ENCODE results near the gene MSANTD1.

MSANTD1 gene

DNA sequence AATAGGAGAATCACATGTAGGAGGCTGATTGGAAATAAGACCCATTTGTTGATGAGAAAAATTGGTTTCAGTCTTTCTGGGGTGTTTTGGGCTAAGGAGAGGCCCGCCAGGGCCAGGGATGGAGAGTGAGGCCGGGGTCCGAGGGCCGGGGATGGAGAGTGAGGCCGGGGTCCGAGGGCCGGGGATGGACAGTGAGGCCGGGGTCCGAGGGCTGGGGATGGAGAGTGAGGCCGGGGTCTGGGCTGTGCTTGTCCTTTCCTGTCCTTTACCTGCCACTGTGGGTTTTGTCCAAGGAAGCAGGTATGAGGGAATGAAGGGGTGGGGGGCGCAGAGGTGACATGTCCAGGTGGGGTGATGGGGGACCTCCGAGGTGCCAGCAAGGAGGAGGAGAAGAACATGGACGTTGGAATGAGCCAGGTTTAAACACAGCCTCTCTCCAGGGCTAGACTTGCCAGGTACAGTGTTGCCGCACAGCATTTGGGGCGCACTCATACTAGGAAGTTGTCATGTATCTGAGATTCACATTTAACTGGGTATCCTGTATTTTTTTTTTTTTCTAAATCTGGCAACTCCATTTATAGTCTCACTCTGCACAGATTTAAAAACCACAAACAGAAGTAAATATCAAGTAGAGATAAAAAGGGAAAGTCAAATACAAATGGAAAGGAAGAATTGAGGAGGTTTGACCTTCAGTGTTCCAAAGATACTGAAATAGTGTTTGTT is 52.7 kb downstream of the MSANTD1 start:
- DNase-seq (ENCODE audit: low read depth in 4 of 4, low spot score in 1 of 4): no peak

DNA sequence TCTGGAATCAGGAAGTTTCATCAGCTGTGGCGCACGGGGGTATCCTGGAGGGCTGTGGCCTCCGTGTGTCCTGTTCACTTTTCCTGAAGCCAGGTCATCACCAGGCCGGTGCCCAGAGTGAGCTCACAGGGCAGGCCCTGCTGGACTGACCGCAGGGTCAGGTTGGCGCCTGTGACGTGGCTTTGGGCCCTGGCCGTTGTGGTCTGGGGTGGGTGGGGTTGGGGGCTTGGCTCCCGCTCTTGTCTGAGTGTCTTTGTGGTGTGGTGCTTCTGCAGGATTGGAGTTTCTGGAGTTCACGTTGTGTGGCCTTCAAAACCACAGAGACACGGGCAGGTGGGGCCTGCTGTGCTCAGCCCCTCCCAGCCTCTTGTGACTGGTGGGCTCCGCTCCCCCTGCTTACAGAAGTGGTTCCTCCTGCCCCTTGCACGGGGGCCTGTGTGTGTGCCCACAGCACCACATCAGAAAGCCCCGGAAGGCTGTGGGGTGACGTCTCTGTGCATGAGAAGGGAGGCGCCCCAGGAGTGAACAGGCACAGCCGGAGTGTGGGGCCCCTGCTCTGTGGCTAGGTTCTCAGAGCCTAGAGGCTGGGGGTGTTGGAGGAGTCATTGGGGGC is 53.3 kb downstream of the MSANTD1 start:
- DNase-seq (ENCODE audit: low read depth in 4 of 4, low spot score in 1 of 4): peak in 3 of 4 experiments; percentile 16 to 51 (median 43)

DNA sequence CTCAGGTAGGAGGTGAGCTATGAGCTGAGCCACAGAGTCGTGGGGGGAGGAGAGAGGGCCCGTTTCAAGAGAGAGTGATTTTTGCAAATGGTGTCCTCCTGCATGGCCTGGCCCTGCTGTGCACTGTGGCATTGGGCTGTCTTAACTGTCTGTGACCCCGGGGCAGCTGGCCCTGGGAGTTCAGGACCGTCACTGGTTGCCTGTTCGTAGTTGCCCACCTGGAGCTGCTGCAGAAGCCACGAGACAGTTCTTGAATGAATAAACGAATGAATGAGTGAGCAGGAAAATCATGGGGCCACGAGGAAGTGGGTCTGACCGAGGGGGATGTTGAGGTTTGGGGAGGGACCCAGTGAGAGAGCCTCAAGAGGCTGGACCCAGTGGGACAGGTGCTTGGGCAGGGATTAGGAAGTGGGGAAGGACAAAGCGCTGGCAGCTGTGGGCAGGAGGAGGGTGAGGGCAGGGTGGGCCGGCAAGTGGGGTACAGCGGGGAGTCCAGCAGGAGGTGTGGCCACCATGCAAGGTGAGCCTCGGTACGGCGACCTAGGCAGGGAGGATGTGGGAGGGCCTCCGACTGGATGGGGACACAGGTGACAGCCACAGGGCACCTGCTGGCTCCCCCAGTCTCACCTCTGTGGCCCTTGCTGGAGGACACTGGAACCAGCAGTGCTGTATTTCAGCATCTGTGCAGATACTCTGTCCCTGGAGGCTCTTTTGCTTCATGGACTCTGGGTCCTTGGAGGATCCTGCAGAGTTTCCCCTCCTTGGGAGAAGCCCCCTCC is 54.0 kb downstream of the MSANTD1 start:
- no peak for DNase-seq (ENCODE audit: low read depth in 4 of 4, low spot score in 1 of 4)

DNA sequence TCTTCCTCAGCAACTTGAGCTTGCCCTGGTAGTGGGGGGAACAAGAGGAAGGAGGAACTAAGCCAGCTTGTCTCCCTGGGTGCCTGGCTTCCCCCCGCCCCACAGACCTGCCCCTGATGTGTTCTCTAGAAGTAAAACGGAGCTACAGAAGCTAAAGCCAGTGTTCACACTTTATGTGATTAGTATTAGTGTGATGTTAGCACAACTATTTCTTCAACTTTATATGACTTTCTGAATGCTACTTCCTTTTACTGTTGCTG is 54.5 kb downstream of the MSANTD1 start:
- DNase-seq (ENCODE audit: low read depth in 4 of 4, low spot score in 1 of 4): no peak

DNA sequence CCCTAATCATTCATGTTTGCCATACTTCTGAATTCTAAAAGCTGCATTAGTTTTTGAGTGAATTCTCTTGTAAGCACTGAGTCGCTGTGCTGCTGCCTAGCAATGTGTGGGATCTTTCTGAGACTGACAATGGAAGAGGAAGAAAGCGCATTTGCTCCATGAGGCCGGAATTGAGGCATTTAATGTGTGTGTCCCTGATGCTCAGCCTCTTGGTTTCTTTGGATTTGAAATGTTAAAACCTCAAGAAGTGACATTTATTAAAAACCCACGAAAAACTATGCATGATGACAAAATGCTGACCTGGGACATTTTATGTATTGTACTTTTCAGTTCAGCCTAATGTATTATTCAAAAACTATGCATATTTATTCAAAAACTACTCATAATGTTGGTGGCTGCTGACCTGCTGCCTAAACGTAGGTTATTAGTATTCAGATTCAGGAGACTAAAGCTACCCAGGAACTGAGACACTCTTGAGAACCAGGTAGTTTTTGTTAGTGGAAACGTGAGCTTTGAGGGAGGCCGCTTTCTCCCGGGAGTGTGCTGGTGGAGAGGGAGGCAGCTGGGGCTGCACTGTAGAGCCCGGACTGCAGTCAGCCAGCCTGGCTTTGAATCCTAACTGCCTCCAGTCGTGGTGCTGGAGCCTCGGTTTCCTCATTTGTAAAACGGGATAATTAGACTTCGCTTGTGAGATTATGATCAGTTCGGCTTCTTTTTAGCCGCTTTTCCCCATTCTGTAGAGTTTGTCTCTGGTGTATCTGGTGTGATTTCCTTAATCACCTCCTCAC is 55.2 kb downstream of the MSANTD1 start:
- DNase-seq (ENCODE audit: low read depth in 4 of 4, low spot score in 1 of 4): no peak

DNA sequence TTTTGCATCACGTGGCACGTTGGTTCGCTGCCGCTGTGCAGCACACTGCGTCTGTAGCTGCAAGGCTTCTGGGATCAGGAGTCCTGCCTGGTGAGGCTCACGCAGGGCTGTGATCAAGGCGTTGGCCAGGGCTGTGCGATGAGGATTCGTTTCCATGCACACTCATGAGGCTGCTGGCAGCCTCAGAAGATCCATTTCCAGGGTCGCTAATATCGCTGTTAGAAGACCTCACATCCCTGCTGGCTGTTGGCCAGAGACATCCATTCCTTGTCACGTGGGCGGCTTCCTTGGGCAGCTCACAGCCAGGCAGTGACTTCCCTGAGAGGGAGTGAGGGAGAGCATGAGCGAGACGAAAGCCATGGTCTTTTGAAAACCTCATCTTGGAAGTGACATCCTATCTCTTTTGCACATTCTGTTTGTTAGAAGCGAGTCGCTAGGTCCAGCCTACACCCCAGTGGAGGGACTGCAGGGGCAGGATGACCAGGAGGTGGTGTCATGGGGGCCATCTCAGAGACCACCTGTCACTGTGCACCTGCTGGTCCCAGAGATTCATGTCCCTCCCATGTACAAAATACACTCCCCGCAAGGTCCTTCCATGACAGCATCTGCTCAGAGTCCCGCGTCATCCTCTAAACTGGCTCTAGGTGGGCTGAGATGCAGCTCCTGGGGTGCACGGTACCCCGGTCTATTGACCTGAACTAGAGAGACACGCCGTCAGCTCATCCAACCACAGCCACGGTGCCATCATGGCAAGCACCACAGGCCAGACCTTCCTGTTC is 56.1 kb downstream of the MSANTD1 start:
- no peak for DNase-seq (ENCODE audit: low read depth in 4 of 4, low spot score in 1 of 4)

DNA sequence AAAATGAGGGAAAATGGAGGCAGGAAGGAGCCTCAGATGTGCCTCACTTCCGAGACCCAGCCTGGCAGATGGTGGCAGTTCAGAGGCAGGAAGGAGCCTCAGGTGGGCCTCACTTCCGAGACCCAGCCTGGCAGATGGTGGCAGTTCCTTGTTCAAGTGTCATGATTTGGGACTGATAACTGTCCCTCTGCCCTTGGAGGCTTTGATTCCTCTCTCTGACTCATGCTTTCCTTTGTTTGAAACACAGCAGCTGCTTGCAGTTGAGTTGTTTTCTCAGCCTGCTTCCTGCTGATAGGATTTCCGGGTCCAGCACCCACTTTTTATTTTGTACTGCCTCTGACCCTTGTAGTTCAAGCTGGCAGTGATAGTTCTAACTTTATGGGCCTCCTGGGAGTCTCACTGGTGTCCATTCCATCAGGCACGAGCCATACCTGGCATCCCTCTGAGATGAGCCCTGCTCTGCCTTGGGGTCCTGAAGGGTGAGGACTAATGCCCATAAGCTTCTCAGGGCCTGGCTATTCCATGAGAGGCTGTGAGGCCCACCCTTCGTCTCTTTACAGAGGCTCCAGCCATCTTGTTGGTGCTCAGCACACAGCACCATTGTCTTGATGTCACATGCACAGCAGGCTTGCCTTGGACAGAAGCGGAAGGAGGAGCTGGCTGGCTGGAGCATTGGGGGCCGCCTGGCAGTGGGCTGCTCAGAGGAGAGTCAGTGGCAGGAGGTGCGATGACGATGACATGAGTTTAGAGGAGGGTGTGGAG is 56.8 kb downstream of the MSANTD1 start:
- no peak for DNase-seq (ENCODE audit: low read depth in 4 of 4, low spot score in 1 of 4)
